ENCODE data around the gene ZNF77. TPM values are rescaled to one million over a fixed set of nuclear protein-coding genes. Genes with fewer than 3 reads are reported as not detected.

Gene ZNF77
- total and polyA plus RNA-seq, 2 experiments from 2014 or later, result 2.6 to 4.7 TPM

Other genes starting within 250 kb of the ZNF77 start
- 14.3 and 20.4 TPM in 2 replicates for gene GNG7, start 242.3 kb downstream of the ZNF77 start, total RNA-seq
- 24.8 and 34.4 TPM in 2 replicates for gene GNG7, start 242.3 kb downstream of the ZNF77 start, polyA plus RNA-seq
- gene DIRAS1, start 223.6 kb downstream of the ZNF77 start, total RNA-seq, result 3.0 and 4.2 TPM in 2 replicates
- 3.1 and 3.3 TPM in 2 replicates for gene DIRAS1, start 223.6 kb downstream of the ZNF77 start, polyA plus RNA-seq
- gene SLC39A3, start 205.0 kb downstream of the ZNF77 start, total RNA-seq, result 29.4 and 33.5 TPM in 2 replicates
- 36.6 and 46.0 TPM in 2 replicates for gene SLC39A3, start 205.0 kb downstream of the ZNF77 start, polyA plus RNA-seq
- 102 and 106 TPM in 2 replicates for gene SGTA, start 161.7 kb downstream of the ZNF77 start, total RNA-seq
- gene SGTA, start 161.7 kb downstream of the ZNF77 start, polyA plus RNA-seq, result 135 and 137 TPM in 2 replicates
- 111 and 126 TPM in 2 replicates for gene THOP1, start 159.5 kb downstream of the ZNF77 start, total RNA-seq
- gene THOP1, start 159.5 kb downstream of the ZNF77 start, polyA plus RNA-seq, result 73.9 and 81.3 TPM in 2 replicates
- gene ZNF554, start 125.1 kb downstream of the ZNF77 start, total RNA-seq, result 11.6 and 18.2 TPM in 2 replicates
- 11.1 and 12.4 TPM in 2 replicates for gene ZNF554, start 125.1 kb downstream of the ZNF77 start, polyA plus RNA-seq
- gene ZNF555, start 103.5 kb downstream of the ZNF77 start, total RNA-seq, result 8.7 and 9.5 TPM in 2 replicates
- gene ZNF555, start 103.5 kb downstream of the ZNF77 start, polyA plus RNA-seq, result 9.0 and 15.2 TPM in 2 replicates
- gene ZNF556, start 77.6 kb downstream of the ZNF77 start, total RNA-seq, result 0.04 and 0.21 TPM in 2 replicates
- gene ZNF556, start 77.6 kb downstream of the ZNF77 start, polyA plus RNA-seq, result 0.09 TPM in 1 of 2 replicates, not detected in the other
- gene ZNF57, start 44.0 kb downstream of the ZNF77 start, total RNA-seq, result 2.1 and 4.1 TPM in 2 replicates
- gene ZNF57, start 44.0 kb downstream of the ZNF77 start, polyA plus RNA-seq, result 4.4 and 5.4 TPM in 2 replicates
- 30.3 and 35.4 TPM in 2 replicates for gene TLE6, start 32.6 kb upstream of the ZNF77 start, total RNA-seq
- gene TLE6, start 32.6 kb upstream of the ZNF77 start, polyA plus RNA-seq, result 42.8 and 45.8 TPM in 2 replicates
- 71.1 and 95.9 TPM in 2 replicates for gene TLE2, start 84.3 kb upstream of the ZNF77 start, total RNA-seq
- 102 and 105 TPM in 2 replicates for gene TLE2, start 84.3 kb upstream of the ZNF77 start, polyA plus RNA-seq
- gene TLE5, start 117.5 kb upstream of the ZNF77 start, total RNA-seq, result 612 and 690 TPM in 2 replicates
- 446 and 487 TPM in 2 replicates for gene TLE5, start 117.5 kb upstream of the ZNF77 start, polyA plus RNA-seq
- gene GNA11, start 149.4 kb upstream of the ZNF77 start, total RNA-seq, result 36.5 and 47.5 TPM in 2 replicates
- 60.8 and 63.3 TPM in 2 replicates for gene GNA11, start 149.4 kb upstream of the ZNF77 start, polyA plus RNA-seq
- gene GNA15, start 191.1 kb upstream of the ZNF77 start, total RNA-seq, result 0.12 TPM in 1 of 2 replicates, not detected in the other
- gene GNA15, start 191.1 kb upstream of the ZNF77 start, polyA plus RNA-seq, result not detected in 2 replicates
- gene S1PR4, start 233.8 kb upstream of the ZNF77 start, total RNA-seq, result not detected in 2 replicates
- gene S1PR4, start 233.8 kb upstream of the ZNF77 start, polyA plus RNA-seq, result 0.11 TPM in 1 of 2 replicates, not detected in the other
- gene NCLN, start 241.0 kb upstream of the ZNF77 start, total RNA-seq, result 30.6 and 40.0 TPM in 2 replicates
- gene NCLN, start 241.0 kb upstream of the ZNF77 start, polyA plus RNA-seq, result 36.2 and 55.7 TPM in 2 replicates

Data from cardiac muscle cell (in vitro differentiated cells and primary cell).